T-helper 1 cell treated with Interleukin-12 subunit alpha and Interleukin-12 subunit beta and Interleukin-4 antibody, amounts not matched to agents 30 ng/mL and 1 ng/mL, for 36 hours (primary cell): ENCODE measurements around the gene NTNG1. TPM values are rescaled to one million over a fixed set of nuclear protein-coding genes. Genes with fewer than 3 reads are reported as not detected.

Experiments
- intact Hi-C: fragments of 100-400 bp; cut with micrococcal nuclease; formaldehyde crosslinking; loops from one replicate; pipeline ENCODE4 v1.15.1; 2024
- total RNA-seq: library from RNA; stranded (reverse); gene quantifications from 2 replicates; pipeline ENCODE4 v1.2.3, GENCODE V29; 2022

The NTNG1 gene
- total RNA-seq, 1 donor from 2014 or later = not detected

GRCh38 chr1:107394301-107394700 is 253.5 kb downstream of the NTNG1 start:
- intact Hi-C loops = no loop called here

DNA sequence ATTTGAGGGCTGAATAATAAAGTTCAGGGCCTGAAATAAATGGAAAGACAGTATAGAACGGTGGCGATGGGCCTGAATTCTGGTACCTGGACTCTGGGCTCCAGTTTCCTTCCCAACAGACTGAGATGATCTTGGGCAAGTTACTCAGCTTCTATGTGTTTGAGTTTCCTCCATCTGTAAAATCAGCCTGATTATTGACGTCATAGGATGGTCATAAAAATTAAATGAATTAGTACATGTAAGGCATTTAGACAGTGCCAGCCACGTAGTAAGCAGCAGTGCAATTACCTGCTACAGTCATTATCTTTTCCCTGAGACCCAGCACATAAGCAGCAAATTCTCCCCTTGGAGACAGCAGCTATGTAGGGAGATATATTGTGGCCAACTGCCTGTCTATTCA is 260.9 kb downstream of the NTNG1 start:
- intact Hi-C loops = no loop called here

- intact Hi-C loops = no loop called here
Measured at GRCh38 chr1:107404756-107405155, 263.9 kb downstream of the NTNG1 start.

- intact Hi-C loops = no loop called here
Measured at GRCh38 chr1:107405236-107405635, 264.4 kb downstream of the NTNG1 start.

GRCh38 chr1:107407011-107407410 is 266.2 kb downstream of the NTNG1 start:
- intact Hi-C loops = no loop called here

DNA sequence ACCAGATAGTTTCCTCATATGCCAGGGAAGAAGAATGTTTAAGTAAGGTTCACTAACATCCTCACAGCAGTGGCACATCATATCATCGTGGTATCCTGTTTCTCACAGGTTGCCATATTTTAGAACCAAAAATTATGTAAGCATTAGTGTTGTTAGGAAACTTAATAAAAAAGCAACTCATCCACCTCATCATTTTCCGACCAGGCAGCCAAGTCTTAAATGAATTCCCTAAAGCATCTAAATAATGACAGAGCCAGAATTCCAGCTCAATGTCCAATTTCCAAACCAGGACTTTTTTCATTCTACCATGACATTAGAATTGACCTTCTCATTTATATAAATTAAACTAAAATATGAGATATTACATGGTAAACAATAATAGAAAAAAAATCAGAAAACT is 272.7 kb downstream of the NTNG1 start:
- intact Hi-C loops = no loop called here

GRCh38 chr1:107413951-107414350 is 273.1 kb downstream of the NTNG1 start:
- intact Hi-C loops = no loop called here

GRCh38 chr1:107414550-107414949 is 273.7 kb downstream of the NTNG1 start:
- intact Hi-C loops = no loop called here

- intact Hi-C loops = no loop called here
Measured at GRCh38 chr1:107415241-107415640, 274.4 kb downstream of the NTNG1 start.

- intact Hi-C loops = no loop called here
Measured at GRCh38 chr1:107419003-107419402, 278.2 kb downstream of the NTNG1 start.

GRCh38 chr1:107422901-107423300 is 282.1 kb downstream of the NTNG1 start:
- intact Hi-C loops = no loop called here

DNA sequence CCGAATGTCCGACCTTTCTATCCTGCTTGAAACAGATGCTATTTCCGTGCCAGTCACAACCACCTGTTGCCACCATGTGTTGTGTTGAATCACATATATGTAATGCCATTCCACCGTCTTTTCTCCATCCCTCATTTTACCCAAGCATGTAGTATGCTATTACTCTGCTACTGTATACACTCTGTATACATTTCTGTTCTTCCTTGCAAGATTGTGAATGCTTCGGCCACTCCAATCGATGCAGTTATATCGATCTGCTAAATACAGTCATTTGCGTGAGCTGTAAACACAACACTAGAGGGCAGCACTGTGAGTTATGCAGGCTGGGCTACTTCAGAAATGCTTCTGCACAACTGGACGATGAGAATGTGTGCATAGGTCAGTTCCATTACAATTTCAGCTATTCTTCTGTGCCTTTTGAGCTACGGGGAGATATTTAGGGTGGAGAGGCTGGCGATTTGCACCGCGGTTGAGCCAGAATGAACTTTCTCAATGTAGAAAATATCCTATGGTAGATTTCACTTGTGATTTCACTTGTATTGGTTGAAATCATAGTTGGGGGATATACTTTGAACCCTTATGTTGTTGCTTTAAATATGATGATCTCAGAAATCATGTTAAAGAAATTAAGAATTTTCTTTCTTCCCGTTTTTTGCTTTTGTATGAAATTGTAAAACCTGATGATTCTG is 289.8 kb downstream of the NTNG1 start:
- intact Hi-C loops = loop anchor here (1.0 kb wide), 2 partner anchors 99 to 320 kb away; no protein-coding TSS in a partner anchor

DNA sequence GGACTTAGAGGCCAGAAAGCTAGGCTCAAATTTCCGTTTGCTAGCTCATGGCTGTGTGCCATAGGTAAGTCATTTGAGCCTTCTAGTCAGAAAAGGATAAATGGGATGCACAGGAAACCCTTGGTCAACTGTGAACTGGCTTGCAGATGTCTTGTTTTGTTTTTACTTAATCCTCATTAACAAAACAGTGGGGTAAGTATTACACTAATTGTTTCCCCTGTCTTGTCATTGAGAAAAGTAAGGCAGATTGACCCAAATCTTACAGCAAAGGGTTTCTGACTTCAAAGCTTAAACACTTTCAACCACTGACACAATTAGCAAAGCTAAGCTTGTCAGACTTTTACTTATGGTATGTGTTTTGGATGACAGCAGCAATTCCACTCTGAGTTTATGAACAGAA is 291.3 kb downstream of the NTNG1 start:
- intact Hi-C loops = no loop called here

GRCh38 chr1:107433068-107433467 is 292.2 kb downstream of the NTNG1 start:
- intact Hi-C loops = no loop called here

- intact Hi-C loops = no loop called here
Measured at GRCh38 chr1:107433635-107434360, 293.0 kb downstream of the NTNG1 start.

DNA sequence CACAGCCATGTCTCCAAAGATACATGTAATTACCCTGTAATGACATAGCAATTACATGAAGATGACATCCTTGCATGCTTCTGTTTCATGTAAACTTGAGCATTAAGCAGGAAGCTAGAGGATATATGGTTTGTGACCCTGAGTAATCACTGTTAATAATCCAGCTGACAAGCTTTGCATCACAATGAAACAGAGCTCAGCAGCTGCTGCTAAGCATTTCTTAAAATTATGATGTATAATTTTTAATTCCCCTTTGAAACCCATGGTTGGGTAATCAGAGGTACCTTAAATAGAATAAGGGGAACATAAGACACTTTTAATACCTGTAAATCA is 293.5 kb downstream of the NTNG1 start:
- intact Hi-C loops = no loop called here

DNA sequence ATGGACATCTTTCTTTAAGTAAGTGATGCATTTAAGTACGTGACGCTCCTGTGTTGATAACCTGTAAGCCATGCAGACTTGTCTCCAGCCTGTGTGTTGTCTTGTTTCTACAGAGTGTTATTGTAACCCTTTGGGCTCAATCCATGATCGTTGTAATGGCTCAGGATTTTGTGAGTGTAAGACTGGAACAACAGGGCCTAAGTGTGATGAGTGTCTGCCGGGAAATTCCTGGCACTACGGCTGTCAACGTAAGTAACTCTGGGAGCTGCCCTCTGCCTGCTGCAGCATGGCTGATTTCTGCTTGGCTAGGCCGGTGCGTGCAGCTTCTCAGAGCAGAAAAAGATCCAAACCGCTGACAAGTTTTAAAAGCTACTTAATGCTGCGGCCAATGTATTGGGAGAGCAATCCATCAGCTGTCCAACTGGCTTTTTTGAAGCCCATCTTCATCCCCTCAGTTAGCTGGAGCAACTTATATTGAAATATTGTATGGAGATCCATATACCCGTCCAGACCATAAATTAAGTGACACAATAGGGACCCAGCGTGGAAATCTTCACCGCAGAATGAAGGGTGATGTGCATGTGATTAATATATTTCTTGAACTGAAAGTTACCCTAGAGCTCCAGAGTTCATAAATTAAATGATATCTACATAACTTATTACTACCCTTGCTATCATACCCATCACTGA is 295.9 kb downstream of the NTNG1 start:
- intact Hi-C loops = no loop called here

DNA sequence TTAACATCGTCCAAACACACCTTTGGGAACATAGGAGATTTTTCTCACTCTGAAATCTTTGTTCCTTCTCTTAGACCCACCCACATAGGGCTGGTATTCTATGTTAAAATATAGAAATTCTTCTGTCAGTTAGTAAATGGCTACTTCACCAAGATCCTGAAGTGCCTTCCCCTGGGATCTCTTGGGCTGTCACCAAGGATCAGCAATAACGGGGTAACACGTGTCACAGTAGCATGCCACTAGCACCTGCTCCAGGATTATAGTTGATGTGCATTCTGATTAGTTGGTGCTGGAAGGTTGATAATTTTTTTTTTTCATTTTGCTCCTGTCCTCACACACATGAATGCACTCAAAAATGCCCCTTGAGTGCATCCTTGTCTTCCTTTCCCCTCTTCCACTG is 298.7 kb downstream of the NTNG1 start:
- intact Hi-C loops = no loop called here

DNA sequence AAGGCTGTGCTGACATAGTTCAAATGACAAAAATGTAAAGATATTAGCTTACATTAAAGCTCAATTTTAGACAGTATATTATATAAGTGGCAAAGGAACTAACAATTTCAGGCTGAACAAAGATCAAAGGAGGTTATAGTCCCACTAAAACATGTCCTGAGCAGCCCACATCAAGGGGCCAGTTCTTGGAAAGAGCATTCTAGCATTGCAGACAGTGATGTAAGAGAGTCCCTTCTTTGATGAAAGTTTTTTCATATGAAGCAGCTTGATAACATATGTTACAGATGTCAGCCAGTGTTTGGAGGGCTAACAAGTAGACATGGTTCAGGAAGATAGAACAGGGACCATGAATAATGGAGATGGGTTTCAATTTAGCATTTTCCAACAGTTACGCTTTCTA is 301.7 kb downstream of the NTNG1 start:
- intact Hi-C loops = no loop called here

- intact Hi-C loops = no loop called here
Measured at GRCh38 chr1:107443027-107443426, 302.2 kb downstream of the NTNG1 start.

GRCh38 chr1:107443860-107444259 is 303.0 kb downstream of the NTNG1 start:
- intact Hi-C loops = no loop called here

GRCh38 chr1:107444302-107444701 is 303.5 kb downstream of the NTNG1 start:
- intact Hi-C loops = no loop called here

DNA sequence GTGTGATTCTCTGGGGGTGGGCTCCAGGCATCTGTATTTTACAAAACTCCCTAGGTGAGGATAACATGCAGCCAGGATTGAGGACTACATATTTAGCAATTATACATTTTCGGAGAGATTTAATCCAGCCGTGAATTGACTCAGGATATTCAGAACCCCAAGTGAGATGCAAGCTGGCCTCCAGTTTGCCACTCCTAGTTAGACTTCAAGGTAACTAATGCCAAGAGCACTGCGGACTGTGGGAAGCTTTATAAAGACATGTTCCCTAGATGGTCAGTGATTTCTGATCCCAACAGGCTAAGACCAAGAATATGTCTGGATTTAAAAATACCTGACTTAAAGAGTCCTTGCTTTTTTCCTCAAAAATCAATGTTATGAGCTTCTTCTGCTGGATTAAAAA is 308.5 kb downstream of the NTNG1 start:
- intact Hi-C loops = no loop called here
